Measurements from ENCODE around the gene PCDHA1.
A peak's percentile ranks its signal among the peaks of the same experiment; 100 is the strongest.

The PCDHA1 gene

GRCh38 chr5:140996060-140996459, 210.1 kb downstream of the PCDHA1 start:
- no peak for DNase-seq

GRCh38 chr5:140998921-140999410, 213.0 kb downstream of the PCDHA1 start:
- no peak for DNase-seq

- DNase-seq, result no peak
These were observed 215.5 kb downstream of the PCDHA1 start for GRCh38 chr5:141001446-141001843.

- no peak for DNase-seq
These were observed 216.1 kb downstream of the PCDHA1 start for GRCh38 chr5:141001844-141002604.

- no peak for DNase-seq
These were observed 216.6 kb downstream of the PCDHA1 start for GRCh38 chr5:141002605-141002965.

GRCh38 chr5:141003031-141003430, 217.1 kb downstream of the PCDHA1 start:
- no peak for DNase-seq

- no peak for DNase-seq
These were observed 218.1 kb downstream of the PCDHA1 start for GRCh38 chr5:141003791-141004611.

GRCh38 chr5:141007791-141008190, 221.9 kb downstream of the PCDHA1 start:
- DNase-seq, result no peak

- DNase-seq, result no peak
These were observed 224.3 kb downstream of the PCDHA1 start for GRCh38 chr5:141010047-141010793.

GRCh38 chr5:141017943-141018342, 232.0 kb downstream of the PCDHA1 start:
- DNase-seq, result no peak

- DNase-seq, result no peak
These were observed 236.4 kb downstream of the PCDHA1 start for GRCh38 chr5:141022384-141022783.

- no peak for DNase-seq
These were observed 245.1 kb downstream of the PCDHA1 start for GRCh38 chr5:141031006-141031405.

- no peak for DNase-seq
These were observed 246.7 kb downstream of the PCDHA1 start for GRCh38 chr5:141032626-141033025.

- DNase-seq, result no peak
These were observed 253.1 kb downstream of the PCDHA1 start for GRCh38 chr5:141039061-141039460.

GRCh38 chr5:141039517-141039916, 253.6 kb downstream of the PCDHA1 start:
- DNase-seq, result no peak

GRCh38 chr5:141040093-141040770, 254.3 kb downstream of the PCDHA1 start:
- no peak for DNase-seq

GRCh38 chr5:141040771-141041426, 255.0 kb downstream of the PCDHA1 start:
- DNase-seq, result peak; percentile 24 to 35

- no peak for DNase-seq
These were observed 255.5 kb downstream of the PCDHA1 start for GRCh38 chr5:141041427-141041785.

- no peak for DNase-seq
These were observed 256.6 kb downstream of the PCDHA1 start for GRCh38 chr5:141042555-141042954.

- no peak for DNase-seq
These were observed 264.9 kb downstream of the PCDHA1 start, which contains the start of gene PCDHB1 for GRCh38 chr5:141050622-141051520. Gene PCDHB1, plus strand, starts transcription at chr5:141051374. Its CDS starts 97 bp downstream, at chr5:141051471.

GRCh38 chr5:141051521-141051866, 265.6 kb downstream of the PCDHA1 start:
- no peak for DNase-seq

All from activated CD4-positive, alpha-beta T cell treated with anti-CD3 and anti-CD28 coated beads for 4 hours (primary cell).